Liver (tissue), 9 donors: Measurements from ENCODE around the gene POLE2. TPM values are rescaled to one million over a fixed set of nuclear protein-coding genes. Genes with fewer than 3 reads are reported as not detected.
"Not testable (repeated sequence)": the region's sequence is repeated elsewhere in the genome, so short reads cannot be mapped to it uniquely, and the experiment has no call there.

Experiments
- DNase-seq: peaks from one replicate; pipeline ENCODE4 v3.0.0-alpha.2; 2017; ENCODE audit warnings: low spot score
- H3K27ac ChIP-seq, 2 donors: one replicate each; pipeline ENCODE4 v1.7.0; 2013; ENCODE audit warnings: inconsistent platforms in 2 of 2, low read length in 2 of 2, control low read depth in 1 of 2, low read depth in 1 of 2, mild to moderate bottlenecking in 1 of 2
- H3K27me3 ChIP-seq, 4 donors: one replicate each; pipeline versions ENCODE4 v1.6.1 to v1.7.0; 2013; ENCODE audit warnings: low read length in 3 of 4, inconsistent platforms in 1 of 4, mild to moderate bottlenecking in 1 of 4, moderate library complexity in 1 of 4; ENCODE audit not compliant: control insufficient read depth in 4 of 4, insufficient read depth in 4 of 4
- H3K36me3 ChIP-seq, 4 donors: one replicate each; pipeline versions ENCODE4 v1.6.1 to v1.7.0; 2013; ENCODE audit warnings: low read length in 3 of 4, mild to moderate bottlenecking in 3 of 4, low read depth in 1 of 4, moderate library complexity in 1 of 4; ENCODE audit not compliant: control insufficient read depth in 4 of 4, insufficient read depth in 3 of 4
- H3K4me1 ChIP-seq, 4 donors: one replicate each; pipeline versions ENCODE4 v1.6.1 to v1.7.0; 2013; ENCODE audit warnings: low read length in 3 of 4, mild to moderate bottlenecking in 3 of 4, moderate library complexity in 1 of 4; ENCODE audit not compliant: control insufficient read depth in 4 of 4, insufficient read depth in 4 of 4
- H3K4me3 ChIP-seq, 3 donors: one replicate each; pipeline versions ENCODE4 v1.6.1 to v1.7.0; 2013; ENCODE audit warnings: low read length in 3 of 3, control low read depth in 1 of 3, low read depth in 1 of 3, mild to moderate bottlenecking in 1 of 3
- H3K9ac ChIP-seq, 2 donors: one replicate each; pipeline ENCODE4 v1.7.0; 2013; ENCODE audit warnings: low read length in 2 of 2, mild to moderate bottlenecking in 2 of 2, moderate library complexity in 2 of 2, control low read depth in 1 of 2, low read depth in 1 of 2
- H3K9me3 ChIP-seq, 4 donors: one replicate each; pipeline versions ENCODE4 v1.6.1 to v1.7.0; 2013; ENCODE audit warnings: low read length in 3 of 4; ENCODE audit not compliant: control insufficient read depth in 4 of 4
- EGR1 ChIP-seq, 2 donors: IDR thresholded peaks; 2 replicates each; pipeline ENCODE4 v1.6.1; 2016 to 2018; ENCODE audit warnings: antibody characterized with exemption in 2 of 2, low read depth in 2 of 2
- FOXA1 ChIP-seq: IDR thresholded peaks from 2 replicates; pipeline ENCODE4 v1.6.1; 2016; ENCODE audit warnings: antibody characterized with exemption
- FOXA2 ChIP-seq: IDR thresholded peaks from 2 replicates; pipeline ENCODE4 v1.6.1; 2016; ENCODE audit warnings: antibody characterized with exemption
- GABPA ChIP-seq, 2 donors: IDR thresholded peaks in 1 of 2; conservative IDR thresholded peaks in 1 of 2; 2 replicates each; pipeline ENCODE4 v1.6.1; 2016; ENCODE audit warnings: antibody characterized with exemption in 2 of 2, mild to moderate bottlenecking in 1 of 2, moderate library complexity in 1 of 2
- HNF4A ChIP-seq, 2 donors: conservative IDR thresholded peaks; 2 replicates each; pipeline ENCODE4 v1.6.1; 2016; ENCODE audit warnings: antibody characterized with exemption in 2 of 2, mild to moderate bottlenecking in 2 of 2
- HNF4G ChIP-seq: IDR thresholded peaks from 2 replicates; pipeline ENCODE4 v1.6.1; 2016; ENCODE audit warnings: antibody characterized with exemption
- NR2F2 ChIP-seq: IDR thresholded peaks from 2 replicates; pipeline ENCODE4 v1.6.1; 2016; ENCODE audit warnings: antibody characterized with exemption
- RAD21 ChIP-seq, 2 donors: IDR thresholded peaks; 2 replicates each; pipeline ENCODE4 v1.6.1; 2016; ENCODE audit warnings: antibody characterized with exemption in 2 of 2, mild to moderate bottlenecking in 2 of 2
- RXRA ChIP-seq, 2 donors: IDR thresholded peaks; 2 replicates each; pipeline ENCODE4 v1.6.1; 2017 to 2018; ENCODE audit warnings: antibody characterized with exemption in 2 of 2, mild to moderate bottlenecking in 1 of 2
- SP1 ChIP-seq: IDR thresholded peaks from 2 replicates; pipeline ENCODE4 v1.6.1; 2018; ENCODE audit warnings: antibody characterized with exemption, mild to moderate bottlenecking
- WGBS: extraction: QIAGEN DNeasy Blood & Tissue Kit; methylation state at CpG from one replicate; pipeline ENCODE4 v1.1.7; 2013; 5-methylcytosine and 5-hydroxymethylcytosine counted together
- polyA plus RNA-seq, 2 donors: library from polyadenylated mRNA; stranded (reverse) in 1 of 2; unstranded in 1 of 2; fragments of 200-250 nt in 1 of 2; fragments of >200 nt in 1 of 2; fragmentation: Nextera tagmentation in 1 of 2; extraction: Ambion mirVana in 1 of 2; gene quantifications; one replicate each; pipeline versions ENCODE4 v1.2.1 to v1.2.3, GENCODE V29; 2013 to 2015
- total RNA-seq, 2 donors: library from RNA; depleted of rRNA; stranded (reverse); fragments of >200 nt; gene quantifications; one replicate each; pipeline ENCODE4 v1.2.3, GENCODE V29; 2014
- TF ChIP-seq, protein P1 (sequence below): fragments of 150-350 bp; IDR thresholded peaks from 2 replicates; pipeline ENCODE4 v1.5.1; 2017; ENCODE audit warnings: improper control_type of control experiment, low read depth, low read length; ENCODE audit not compliant: missing input control
- TF ChIP-seq, protein P2 (sequence below): IDR thresholded peaks from 2 replicates; pipeline ENCODE4 v1.6.1; 2016; ENCODE audit warnings: antibody characterized with exemption
- TF ChIP-seq, protein P3 (sequence below): IDR thresholded peaks from 2 replicates; pipeline ENCODE4 v1.6.1; 2016; ENCODE audit warnings: antibody characterized with exemption
- donor health status: healthy.
- donor health status: healthy.
- donor health status: healthy.
- donor health status: healthy.
- donor health status: healthy.

POLE2 gene
- total and polyA plus RNA-seq, 4 donors = 1.3 to 16.5 (median 1.7) TPM

DNA sequence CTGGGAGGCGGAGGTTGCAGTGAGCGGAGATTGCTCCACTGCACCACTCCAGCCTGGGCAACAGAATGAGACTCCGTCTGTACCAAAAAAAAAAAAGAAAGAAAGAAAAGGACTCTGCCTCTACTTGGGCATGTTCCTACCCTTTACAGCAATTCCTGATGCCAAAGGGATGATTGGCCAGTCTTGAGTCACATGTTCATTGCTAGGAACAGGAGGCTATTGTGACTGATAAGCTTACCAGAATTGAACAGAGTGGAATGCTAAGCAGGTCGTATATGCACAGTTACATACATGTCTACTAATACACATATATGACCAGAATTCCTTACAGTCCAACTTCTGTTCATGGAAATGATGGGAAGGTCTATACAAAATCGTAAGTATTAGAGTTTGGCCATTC is 39.2 kb upstream of the POLE2 start:
- Histone ChIP-seq H3K4me3 (no peak overlapping the region), H3K9ac (no peak overlapping the region), H3K36me3 (peaks cover 2 to 21% (median 9%) of the 10 kb centered on the region in 4 donors), H3K27me3 (no peaks in the 10 kb centered on the region), H3K4me1 (no peaks in the 10 kb centered on the region), H3K9me3 (no peaks in the 10 kb centered on the region), H3K27ac (no peak overlapping the region)
- TF ChIP-seq, protein P1, sequence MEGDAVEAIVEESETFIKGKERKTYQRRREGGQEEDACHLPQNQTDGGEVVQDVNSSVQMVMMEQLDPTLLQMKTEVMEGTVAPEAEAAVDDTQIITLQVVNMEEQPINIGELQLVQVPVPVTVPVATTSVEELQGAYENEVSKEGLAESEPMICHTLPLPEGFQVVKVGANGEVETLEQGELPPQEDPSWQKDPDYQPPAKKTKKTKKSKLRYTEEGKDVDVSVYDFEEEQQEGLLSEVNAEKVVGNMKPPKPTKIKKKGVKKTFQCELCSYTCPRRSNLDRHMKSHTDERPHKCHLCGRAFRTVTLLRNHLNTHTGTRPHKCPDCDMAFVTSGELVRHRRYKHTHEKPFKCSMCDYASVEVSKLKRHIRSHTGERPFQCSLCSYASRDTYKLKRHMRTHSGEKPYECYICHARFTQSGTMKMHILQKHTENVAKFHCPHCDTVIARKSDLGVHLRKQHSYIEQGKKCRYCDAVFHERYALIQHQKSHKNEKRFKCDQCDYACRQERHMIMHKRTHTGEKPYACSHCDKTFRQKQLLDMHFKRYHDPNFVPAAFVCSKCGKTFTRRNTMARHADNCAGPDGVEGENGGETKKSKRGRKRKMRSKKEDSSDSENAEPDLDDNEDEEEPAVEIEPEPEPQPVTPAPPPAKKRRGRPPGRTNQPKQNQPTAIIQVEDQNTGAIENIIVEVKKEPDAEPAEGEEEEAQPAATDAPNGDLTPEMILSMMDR = no peak
- TF ChIP-seq SP1 = no peak
- TF ChIP-seq, protein P2, sequence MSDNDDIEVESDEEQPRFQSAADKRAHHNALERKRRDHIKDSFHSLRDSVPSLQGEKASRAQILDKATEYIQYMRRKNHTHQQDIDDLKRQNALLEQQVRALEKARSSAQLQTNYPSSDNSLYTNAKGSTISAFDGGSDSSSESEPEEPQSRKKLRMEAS = no peak
- TF ChIP-seq HNF4G = no peak
- no peak for TF ChIP-seq RXRA (IDR thresholded peaks at IDR 0.05)
- TF ChIP-seq FOXA1 = no peak
- TF ChIP-seq GABPA (IDR thresholded peaks at IDR 0.05 in 1 of 2, conservative IDR thresholded peaks at IDR 0.05 in 1 of 2) = no peak
- TF ChIP-seq NR2F2 = no peak
- no peak for TF ChIP-seq EGR1 (IDR thresholded peaks at IDR 0.05; ENCODE audit: low read depth in 2 of 2)
- TF ChIP-seq, protein P3, sequence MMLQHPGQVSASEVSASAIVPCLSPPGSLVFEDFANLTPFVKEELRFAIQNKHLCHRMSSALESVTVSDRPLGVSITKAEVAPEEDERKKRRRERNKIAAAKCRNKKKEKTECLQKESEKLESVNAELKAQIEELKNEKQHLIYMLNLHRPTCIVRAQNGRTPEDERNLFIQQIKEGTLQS = no peak
- 91% methylated on average over 5 of the region's 5 CpGs for WGBS
- no peak for DNase-seq

DNA sequence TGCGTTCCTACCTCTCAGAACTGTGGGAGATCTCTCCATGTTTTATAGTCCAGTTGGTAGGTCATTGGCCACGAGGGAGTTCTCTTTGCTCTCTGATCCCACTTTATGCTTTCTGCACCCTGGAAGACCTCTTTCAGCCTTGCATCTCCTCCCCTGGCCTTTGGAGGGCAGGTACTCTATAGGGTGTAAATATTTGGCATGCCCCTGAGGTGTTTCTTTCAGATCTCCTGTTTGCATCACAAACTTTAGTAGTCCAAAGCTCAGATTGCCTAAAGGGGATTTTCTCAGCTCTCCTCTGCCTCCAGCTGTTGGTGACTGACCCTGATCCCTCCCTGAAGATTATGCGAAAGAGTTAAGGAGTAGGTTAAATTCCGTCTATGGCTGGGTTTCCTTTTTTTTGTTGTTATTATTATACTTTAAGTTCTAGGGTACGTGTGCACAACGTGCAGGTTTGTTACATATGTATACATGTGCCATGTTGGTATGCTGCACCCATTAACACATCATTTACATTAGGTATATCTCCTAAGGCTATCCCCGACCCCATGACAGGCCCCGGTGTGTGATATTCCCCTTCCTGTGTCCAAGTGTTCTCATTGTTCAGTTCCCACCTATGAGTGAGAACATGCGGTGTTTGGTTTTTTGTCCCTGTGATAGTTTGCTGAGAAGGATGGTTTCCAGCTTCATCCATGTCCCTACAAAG is 33.9 kb upstream of the POLE2 start:
- TF ChIP-seq HNF4A (conservative IDR thresholded peaks at IDR 0.05) (peak; percentile 37 to 74), RAD21 (IDR thresholded peaks at IDR 0.05) (peak in 1 of 2 donors; percentile 46), RXRA (IDR thresholded peaks at IDR 0.05) (peak in 1 of 2 donors; percentile 18)
- H3K36me3 ChIP-seq = peaks cover 0 to 17% (median 9%) of the 10 kb centered on the region in 4 donors
- H3K4me3 ChIP-seq, H3K9me3 ChIP-seq, H3K27me3 ChIP-seq, H3K27ac ChIP-seq, H3K4me1 ChIP-seq, H3K9ac ChIP-seq: not testable (repeated sequence)
- 79% methylated on average over 9 of the region's 9 CpGs for WGBS
- peak; percentile 35 for DNase-seq

DNA sequence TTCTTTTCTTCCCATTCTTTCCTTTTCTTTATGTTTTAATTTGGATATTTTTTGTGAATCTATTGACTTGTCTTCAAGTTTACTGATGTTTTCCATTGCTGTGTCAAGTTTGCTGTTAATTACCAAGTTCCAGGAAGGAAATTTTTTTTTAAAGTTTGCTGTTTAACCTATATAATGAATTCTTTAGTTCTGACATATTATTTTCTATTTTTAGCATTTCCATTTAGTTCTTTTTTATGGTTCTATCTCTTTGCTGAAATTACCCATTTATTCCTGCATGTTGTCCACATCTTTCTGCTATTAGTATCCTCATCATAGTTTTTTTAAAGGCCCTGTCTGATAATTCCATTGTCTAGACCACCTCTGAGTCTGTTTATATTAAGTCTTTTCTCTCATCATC is 32.7 kb upstream of the POLE2 start:
- Histone ChIP-seq H3K36me3 (peaks cover 0 to 9% (median 0%) of the 10 kb centered on the region in 4 donors), H3K4me1 (no peaks in the 10 kb centered on the region), H3K27me3 (no peaks in the 10 kb centered on the region), H3K4me3 (no peak overlapping the region), H3K27ac (no peak overlapping the region), H3K9me3 (no peaks in the 10 kb centered on the region), H3K9ac (no peak overlapping the region)
- no peak for DNase-seq
- TF ChIP-seq FOXA2 (no peak), RAD21 (IDR thresholded peaks at IDR 0.05) (no peak), RXRA (IDR thresholded peaks at IDR 0.05) (no peak)
- TF ChIP-seq, protein P1 = no peak

DNA sequence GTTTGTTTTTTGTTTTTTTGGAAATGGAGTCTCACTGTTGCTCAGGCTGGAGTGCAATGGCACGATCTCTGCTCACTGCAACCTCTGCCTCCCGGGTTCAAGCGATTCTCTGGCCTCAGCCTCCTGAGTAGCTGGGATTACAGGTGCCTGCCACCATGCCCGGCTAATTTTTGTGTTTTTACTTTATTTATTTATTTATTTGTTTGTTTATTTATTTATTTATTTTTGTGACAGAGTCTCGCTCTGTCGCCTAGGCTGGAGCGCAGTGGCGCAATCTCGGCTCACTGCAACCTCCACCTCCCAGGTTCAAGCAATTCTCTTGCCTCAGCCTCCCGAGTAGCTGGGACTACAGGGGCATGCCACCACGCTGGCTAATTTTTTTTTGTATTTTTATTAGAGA is 23.0 kb upstream of the POLE2 start:
- not testable (repeated sequence) for H3K4me3 ChIP-seq, DNase-seq, H3K27me3 ChIP-seq, H3K9me3 ChIP-seq, H3K4me1 ChIP-seq, H3K36me3 ChIP-seq, H3K9ac ChIP-seq, H3K27ac ChIP-seq
- WGBS = 92% methylated on average over 11 of the region's 11 CpGs

DNA sequence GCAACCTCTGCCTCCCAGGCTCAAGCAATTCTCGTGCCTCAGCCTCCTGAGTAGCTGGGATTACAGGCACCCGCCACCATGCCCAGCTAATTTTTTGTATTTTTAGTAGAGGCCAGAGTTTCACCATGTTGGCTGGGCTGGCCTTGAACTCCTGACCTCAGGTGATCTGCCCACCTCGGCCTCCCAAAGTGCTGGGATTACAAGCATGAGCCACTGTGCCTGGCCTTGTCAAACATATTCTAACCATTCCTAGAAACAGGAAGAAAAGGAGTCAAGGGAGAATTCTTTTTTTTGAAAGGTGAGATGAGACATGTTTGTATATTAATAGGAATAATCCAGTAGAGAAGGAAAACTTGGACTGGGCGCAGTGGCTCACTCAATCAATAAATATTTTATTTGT is 16.5 kb upstream of the POLE2 start:
- H3K9me3 ChIP-seq, H3K27ac ChIP-seq, H3K27me3 ChIP-seq, DNase-seq, H3K4me3 ChIP-seq, H3K9ac ChIP-seq, H3K4me1 ChIP-seq, H3K36me3 ChIP-seq: not testable (repeated sequence)
- 84% methylated on average over 4 of the region's 4 CpGs for WGBS
